ENCODE data around the gene BAK1.

Gene BAK1

GRCh38 chr6:33570806-33571636 lies 9.1 kb downstream of the BAK1 start:
- in situ Hi-C loops (cut with HindIII; ENCODE audit: low pct_ligation_motif_present, low sequenced_read_pairs), result no loop called here
- Histone ChIP-seq H3K4me3 (ENCODE audit: low read depth, low read length) (peak overlapping the region; percentile 70), H3K36me3 (replicated peaks) (peaks cover 35% of the 10 kb centered on the region), H3K27ac (peak overlapping the region; percentile 26), H3K27me3 (replicated peaks) (no peaks in the 10 kb centered on the region)
- peak; percentile 62 for DNase-seq
- TF ChIP-seq CTCF (IDR thresholded peaks at IDR 0.05; ENCODE audit: low read depth, low read length, missing control alignments), result no peak

GRCh38 chr6:33568826-33569570 lies 11.1 kb downstream of the BAK1 start:
- no peak for DNase-seq
- in situ Hi-C loops (cut with HindIII; ENCODE audit: low pct_ligation_motif_present, low sequenced_read_pairs), result no loop called here
- no peak for TF ChIP-seq CTCF (IDR thresholded peaks at IDR 0.05; ENCODE audit: low read depth, low read length, missing control alignments)
- H3K27me3 ChIP-seq (replicated peaks), result no peaks in the 10 kb centered on the region
- no peak overlapping the region for H3K4me3 ChIP-seq (ENCODE audit: low read depth, low read length)
- H3K27ac ChIP-seq, result no peak overlapping the region
- H3K36me3 ChIP-seq (replicated peaks), result peaks cover 14% of the 10 kb centered on the region

GRCh38 chr6:33567836-33568235 lies 12.2 kb downstream of the BAK1 start:
- H3K36me3 ChIP-seq (replicated peaks), result peaks cover 11% of the 10 kb centered on the region
- TF ChIP-seq CTCF (IDR thresholded peaks at IDR 0.05; ENCODE audit: low read depth, low read length, missing control alignments), result no peak
- in situ Hi-C loops (cut with HindIII; ENCODE audit: low pct_ligation_motif_present, low sequenced_read_pairs), result no loop called here
- no peaks in the 10 kb centered on the region for H3K27me3 ChIP-seq (replicated peaks)
- no peak overlapping the region for H3K4me3 ChIP-seq (ENCODE audit: low read depth, low read length)
- no peak overlapping the region for H3K27ac ChIP-seq
- DNase-seq, result no peak

- Histone ChIP-seq H3K4me3 (ENCODE audit: low read depth, low read length) (no peak overlapping the region), H3K36me3 (replicated peaks) (peaks cover 3% of the 10 kb centered on the region), H3K27me3 (replicated peaks) (no peaks in the 10 kb centered on the region), H3K27ac (no peak overlapping the region)
- in situ Hi-C loops (cut with HindIII; ENCODE audit: low pct_ligation_motif_present, low sequenced_read_pairs), result no loop called here
- peak; percentile 24 for DNase-seq
- no peak for TF ChIP-seq CTCF (IDR thresholded peaks at IDR 0.05; ENCODE audit: low read depth, low read length, missing control alignments)
Measured at GRCh38 chr6:33566182-33567084, 13.6 kb downstream of the BAK1 start.

- DNase-seq, result no peak
- Histone ChIP-seq H3K27me3 (replicated peaks) (no peaks in the 10 kb centered on the region), H3K4me3 (ENCODE audit: low read depth, low read length) (no peak overlapping the region), H3K36me3 (replicated peaks) (no peaks in the 10 kb centered on the region), H3K27ac (no peak overlapping the region)
- in situ Hi-C loops (cut with HindIII; ENCODE audit: low pct_ligation_motif_present, low sequenced_read_pairs), result no loop called here
- no peak for TF ChIP-seq CTCF (IDR thresholded peaks at IDR 0.05; ENCODE audit: low read depth, low read length, missing control alignments)
Measured at GRCh38 chr6:33558801-33559200, 21.3 kb downstream of the BAK1 start.
